MCF 10A (cell line): ENCODE data around the gene CYB561D2. TPM values are rescaled to one million over a fixed set of nuclear protein-coding genes. Genes with fewer than 3 reads are reported as not detected.

Experiments used
- BruUV-seq: library from RNA; stranded (reverse); fragments of 400-500 nt; replicated peaks from 2 replicates; lab custom pipeline; 2021; lab: Mats Ljungman, UMichigan
- CTCF ChIA-PET: fragments of 300-600 bp; sonication (Branson Sonifier 250); formaldehyde crosslinking; extraction: SDS; loops from one replicate; lab custom pipeline; 2021; ENCODE audit warnings: antibody characterized with exemption, inconsistent platforms; lab: Yijun Ruan, JAX
- POLR2A ChIA-PET: fragments of 300-600, 350-650 bp; sonication (Branson Sonifier 250); formaldehyde crosslinking; extraction: SDS; loops from one replicate; lab custom pipeline; 2020; ENCODE audit warnings: antibody characterized with exemption, inconsistent platforms; lab: Yijun Ruan, JAX
- DNase-seq: peaks from one replicate; pipeline ENCODE4 v3.0.0-alpha.2; 2018; ENCODE audit not compliant: unreplicated experiment
- H3K27ac Mint-ChIP-seq: one replicate; pipeline ENCODE4 v1.8.0; 2022; ENCODE audit warnings: mild to moderate bottlenecking, low read depth, mixed read lengths; ENCODE audit not compliant: unreplicated experiment
- H3K27me3 Mint-ChIP-seq: one replicate; pipeline ENCODE4 v1.8.0; 2022; ENCODE audit warnings: mixed read lengths; ENCODE audit not compliant: insufficient read depth, unreplicated experiment
- H3K36me3 Mint-ChIP-seq: one replicate; pipeline ENCODE4 v1.8.0; 2022; ENCODE audit warnings: mild to moderate bottlenecking, moderate library complexity, mixed read lengths; ENCODE audit not compliant: insufficient read depth, unreplicated experiment
- H3K4me1 Mint-ChIP-seq: one replicate; pipeline ENCODE4 v1.8.0; 2022; ENCODE audit warnings: mixed read lengths; ENCODE audit not compliant: insufficient read depth, unreplicated experiment
- H3K4me3 Mint-ChIP-seq: one replicate; pipeline ENCODE4 v1.8.0; 2022; ENCODE audit warnings: mild to moderate bottlenecking, moderate library complexity, mixed read lengths; ENCODE audit not compliant: unreplicated experiment
- H3K9me3 Mint-ChIP-seq: one replicate; pipeline ENCODE4 v1.8.0; 2022; ENCODE audit warnings: mixed read lengths; ENCODE audit not compliant: unreplicated experiment
- intact Hi-C: fragments of 100-400 bp; cut with micrococcal nuclease; formaldehyde crosslinking; loops from 2 replicates; pipeline ENCODE4 v1.14.1; 2022
- total RNA-seq: library from RNA; stranded (reverse); gene quantifications from 2 replicates; pipeline ENCODE4 v1.2.3, GENCODE V29; 2022
- TF ChIP-seq, protein P1 (sequence below): fragments of 200-600 bp; IDR thresholded peaks from one replicate; pipeline ENCODE4 v1.8.0; 2022; ENCODE audit warnings: antibody characterized with exemption, mild to moderate bottlenecking; ENCODE audit not compliant: unreplicated experiment

Gene CYB561D2
- total RNA-seq, 1 experiment from 2014 or later: 24.1 TPM

DNA sequence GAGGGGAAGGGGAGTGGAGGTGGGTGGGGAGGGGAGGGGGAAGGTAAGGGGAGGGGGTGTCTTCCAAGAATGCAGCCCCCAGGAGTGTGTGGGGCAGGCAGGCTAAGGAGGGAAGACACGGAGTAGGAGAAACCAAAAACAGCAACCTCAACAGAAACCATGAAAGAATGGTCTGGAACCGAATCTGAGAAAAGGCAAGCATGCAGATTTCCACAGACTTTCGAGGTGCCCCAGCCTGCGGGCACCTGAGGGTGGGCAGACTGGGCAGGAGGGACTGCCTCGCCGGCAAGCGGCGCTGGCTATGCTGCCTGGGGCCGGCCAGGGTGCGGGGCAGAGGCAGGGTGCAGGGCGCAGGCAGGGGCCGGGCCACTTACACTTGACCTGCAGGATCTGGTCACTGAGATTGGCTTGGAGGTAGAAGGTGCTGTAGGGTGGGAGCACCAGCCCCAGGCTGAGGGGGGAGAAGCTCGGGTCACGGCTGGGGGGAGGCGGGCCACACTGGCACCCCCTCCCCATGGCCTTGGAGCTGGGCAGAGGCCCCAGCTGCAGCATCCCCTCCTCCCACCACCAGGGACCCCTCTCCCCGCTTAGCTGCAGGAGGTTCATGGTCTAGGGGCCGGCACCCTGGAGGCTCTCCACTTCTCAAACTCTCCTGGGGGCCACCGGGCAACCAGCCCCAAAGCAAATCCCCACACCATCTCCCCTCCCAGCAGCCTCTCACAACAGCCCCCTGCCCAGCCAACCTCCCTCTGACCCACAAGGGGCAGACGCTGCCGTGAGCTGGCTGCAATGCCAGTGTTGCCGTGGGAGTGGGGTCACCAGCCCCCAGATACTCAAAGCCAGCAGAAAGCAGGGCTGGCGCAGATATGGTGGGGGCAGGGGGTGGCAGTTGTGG is 23.9 kb downstream of the CYB561D2 start:
- ChIA-PET POLR2A (no interaction called here), CTCF (interaction anchor here (1.0 kb wide), 1 partner anchor 169 kb away, joined by 3 read pairs; no protein-coding TSS in a partner anchor)
- Mint-ChIP-seq H3K27ac (no peak overlapping the region), H3K36me3 (no peaks in the 10 kb centered on the region), H3K4me1 (peaks cover 6% of the 10 kb centered on the region), H3K27me3 (peaks cover 33% of the 10 kb centered on the region), H3K4me3 (no peak overlapping the region), H3K9me3 (no peaks in the 10 kb centered on the region)
- TF ChIP-seq, protein P1, sequence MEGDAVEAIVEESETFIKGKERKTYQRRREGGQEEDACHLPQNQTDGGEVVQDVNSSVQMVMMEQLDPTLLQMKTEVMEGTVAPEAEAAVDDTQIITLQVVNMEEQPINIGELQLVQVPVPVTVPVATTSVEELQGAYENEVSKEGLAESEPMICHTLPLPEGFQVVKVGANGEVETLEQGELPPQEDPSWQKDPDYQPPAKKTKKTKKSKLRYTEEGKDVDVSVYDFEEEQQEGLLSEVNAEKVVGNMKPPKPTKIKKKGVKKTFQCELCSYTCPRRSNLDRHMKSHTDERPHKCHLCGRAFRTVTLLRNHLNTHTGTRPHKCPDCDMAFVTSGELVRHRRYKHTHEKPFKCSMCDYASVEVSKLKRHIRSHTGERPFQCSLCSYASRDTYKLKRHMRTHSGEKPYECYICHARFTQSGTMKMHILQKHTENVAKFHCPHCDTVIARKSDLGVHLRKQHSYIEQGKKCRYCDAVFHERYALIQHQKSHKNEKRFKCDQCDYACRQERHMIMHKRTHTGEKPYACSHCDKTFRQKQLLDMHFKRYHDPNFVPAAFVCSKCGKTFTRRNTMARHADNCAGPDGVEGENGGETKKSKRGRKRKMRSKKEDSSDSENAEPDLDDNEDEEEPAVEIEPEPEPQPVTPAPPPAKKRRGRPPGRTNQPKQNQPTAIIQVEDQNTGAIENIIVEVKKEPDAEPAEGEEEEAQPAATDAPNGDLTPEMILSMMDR: no peak
- no TSS peak for BruUV-seq
- intact Hi-C loops: no loop called here
- DNase-seq: no peak

DNA sequence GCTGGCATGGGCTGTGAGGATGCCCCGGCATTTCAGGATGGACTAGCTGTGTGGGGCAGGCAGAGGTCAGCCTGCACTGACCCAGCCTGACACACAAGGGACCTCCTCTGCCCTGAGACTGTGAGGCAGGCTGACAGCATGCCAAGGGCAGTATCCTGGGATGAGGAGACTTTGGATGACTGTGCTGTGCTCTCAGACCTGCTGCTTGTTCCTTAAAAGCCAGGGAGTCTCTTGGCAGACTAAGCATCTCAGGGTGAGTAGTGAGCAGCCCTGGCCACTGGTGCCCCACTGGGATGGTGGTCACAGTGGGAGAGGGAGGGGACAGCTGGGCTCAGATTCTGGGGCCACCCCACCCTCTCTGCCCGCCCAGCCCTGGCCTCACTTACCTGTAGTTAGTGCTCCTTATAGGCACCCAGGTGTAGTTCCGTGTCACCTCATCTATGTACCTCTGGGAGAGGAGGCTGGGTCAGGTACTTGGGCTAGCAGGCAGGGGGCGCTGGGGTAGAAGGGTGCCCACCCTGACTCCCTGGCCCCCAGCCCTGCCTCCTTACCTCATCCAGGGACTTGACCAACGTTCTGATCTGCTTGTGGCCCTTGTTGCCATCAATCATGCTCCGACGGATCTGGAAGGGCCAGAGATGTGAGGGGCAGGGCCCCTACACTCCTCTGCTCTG is 24.7 kb downstream of the CYB561D2 start:
- H3K27ac Mint-ChIP-seq: no peak overlapping the region
- no peak overlapping the region for H3K4me3 Mint-ChIP-seq
- BruUV-seq: no TSS peak
- ChIA-PET POLR2A (no interaction called here), CTCF (interaction anchor here (1.0 kb wide), 1 partner anchor 168 kb away, joined by 3 read pairs; no protein-coding TSS in a partner anchor)
- no peaks in the 10 kb centered on the region for H3K9me3 Mint-ChIP-seq
- no peak for DNase-seq
- H3K36me3 Mint-ChIP-seq: no peaks in the 10 kb centered on the region
- peaks cover 33% of the 10 kb centered on the region for H3K27me3 Mint-ChIP-seq
- peaks cover 6% of the 10 kb centered on the region for H3K4me1 Mint-ChIP-seq
- intact Hi-C loops: no loop called here
- TF ChIP-seq, protein P1: peak; percentile 7

DNA sequence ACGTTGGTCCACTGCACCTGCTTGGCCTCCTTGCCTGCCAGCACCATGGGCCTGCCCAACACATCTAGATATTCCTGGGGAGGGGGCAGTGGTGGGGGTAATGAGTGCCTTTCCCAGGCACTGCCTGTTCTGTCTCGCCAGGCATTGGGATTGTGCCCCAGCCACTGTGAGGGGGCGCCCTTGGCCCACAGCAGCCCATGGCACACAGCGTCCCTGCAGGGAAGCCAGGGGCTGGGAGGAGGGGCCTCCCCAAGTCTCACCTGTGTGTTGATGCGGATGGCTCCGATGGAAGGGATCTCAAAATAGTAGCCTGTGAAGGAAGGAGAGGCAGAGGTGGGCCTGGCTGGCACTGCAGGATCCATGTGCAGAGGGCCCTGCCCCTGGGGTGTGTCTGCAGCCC is 27.4 kb downstream of the CYB561D2 start:
- TF ChIP-seq, protein P1: no peak
- DNase-seq: no peak
- ChIA-PET CTCF (no interaction called here), POLR2A (no interaction called here)
- no TSS peak for BruUV-seq
- H3K9me3 Mint-ChIP-seq: no peaks in the 10 kb centered on the region
- intact Hi-C loops: no loop called here
- H3K4me3 Mint-ChIP-seq: no peak overlapping the region
- no peaks in the 10 kb centered on the region for H3K36me3 Mint-ChIP-seq
- H3K27me3 Mint-ChIP-seq: peaks cover 12% of the 10 kb centered on the region
- H3K4me1 Mint-ChIP-seq: peaks cover 6% of the 10 kb centered on the region
- no peak overlapping the region for H3K27ac Mint-ChIP-seq

DNA sequence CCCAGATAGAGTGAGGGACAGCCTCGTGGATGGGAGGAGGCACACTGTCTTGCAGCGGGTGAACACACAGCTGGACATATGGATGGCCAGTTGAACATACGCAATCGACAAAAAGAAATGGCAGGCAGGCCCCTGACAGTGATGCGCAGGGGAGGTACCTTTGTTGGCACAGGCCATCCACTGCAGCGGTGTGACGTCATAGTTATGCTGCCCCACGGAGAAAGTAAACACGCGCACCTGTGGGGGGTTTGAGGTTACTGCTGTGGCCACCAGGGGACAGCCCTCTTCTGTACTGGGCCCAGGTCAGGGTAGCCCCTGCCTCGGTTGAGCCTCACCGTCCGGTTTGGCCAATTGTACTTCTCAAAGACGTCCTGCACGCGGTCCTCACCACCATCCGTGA is 28.1 kb downstream of the CYB561D2 start:
- Mint-ChIP-seq H3K36me3 (no peaks in the 10 kb centered on the region), H3K4me3 (no peak overlapping the region), H3K27ac (no peak overlapping the region), H3K4me1 (peaks cover 1% of the 10 kb centered on the region), H3K9me3 (no peaks in the 10 kb centered on the region), H3K27me3 (peaks cover 4% of the 10 kb centered on the region)
- intact Hi-C loops: no loop called here
- no TSS peak for BruUV-seq
- CTCF ChIA-PET: interaction anchor here (0.5 kb wide), 2 partner anchors 8 to 405 kb away, joined by 3 read pairs; no protein-coding TSS in a partner anchor
- no peak for DNase-seq
- POLR2A ChIA-PET: no interaction called here
- TF ChIP-seq, protein P1: no peak
